Rectal smooth muscle tissue (tissue), 1 donor: Measurements from ENCODE around the gene SEPTIN14.
"Not testable (repeated sequence)": the region's sequence is repeated elsewhere in the genome, so short reads cannot be mapped to it uniquely, and the experiment has no call there.

Source experiments
- H3K27ac ChIP-seq: one replicate; pipeline ENCODE4 v1.7.0; 2013; ENCODE audit warnings: low read depth, low read length, inconsistent platforms
- H3K27me3 ChIP-seq: one replicate; pipeline ENCODE4 v1.7.0; 2013; ENCODE audit warnings: low read length; ENCODE audit not compliant: control insufficient read depth, insufficient read depth
- H3K36me3 ChIP-seq: one replicate; pipeline ENCODE4 v1.7.0; 2013; ENCODE audit warnings: low read length; ENCODE audit not compliant: control insufficient read depth, insufficient read depth
- H3K4me1 ChIP-seq: one replicate; pipeline ENCODE4 v1.7.0; 2013; ENCODE audit warnings: low read length; ENCODE audit not compliant: control insufficient read depth, insufficient read depth
- H3K4me3 ChIP-seq: one replicate; pipeline ENCODE4 v1.7.0; 2013; ENCODE audit warnings: low read length
- H3K9ac ChIP-seq: one replicate; pipeline ENCODE4 v1.7.0; 2013; ENCODE audit warnings: low read length

The SEPTIN14 gene

DNA sequence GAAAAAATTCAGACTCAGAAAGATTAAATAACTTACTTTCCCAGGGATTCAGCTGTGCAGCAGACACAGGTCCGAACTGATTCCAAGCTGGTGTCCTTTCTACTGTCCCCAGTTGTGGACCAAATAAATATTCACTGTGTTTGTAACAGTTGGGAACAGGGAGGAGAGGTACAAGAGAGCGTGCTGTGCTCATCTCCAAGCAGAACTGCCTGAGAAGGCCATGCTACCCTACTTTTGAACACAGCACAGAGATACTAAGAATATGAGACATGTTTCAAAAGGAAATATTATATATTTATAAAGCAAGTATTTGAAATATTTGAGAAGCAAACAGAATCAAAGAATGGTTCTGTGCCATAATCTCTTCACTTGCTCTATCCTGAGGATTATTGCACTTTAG lies at the start of gene SEPTIN14:
SEPTIN14 (minus strand) TSS at position 101 of the 400 bp plus-strand sequence. CDS start 756 bp downstream, outside the sequence.
- not testable (repeated sequence) for H3K36me3 ChIP-seq, H3K27me3 ChIP-seq, H3K9ac ChIP-seq, H3K4me1 ChIP-seq, H3K4me3 ChIP-seq, H3K27ac ChIP-seq

DNA sequence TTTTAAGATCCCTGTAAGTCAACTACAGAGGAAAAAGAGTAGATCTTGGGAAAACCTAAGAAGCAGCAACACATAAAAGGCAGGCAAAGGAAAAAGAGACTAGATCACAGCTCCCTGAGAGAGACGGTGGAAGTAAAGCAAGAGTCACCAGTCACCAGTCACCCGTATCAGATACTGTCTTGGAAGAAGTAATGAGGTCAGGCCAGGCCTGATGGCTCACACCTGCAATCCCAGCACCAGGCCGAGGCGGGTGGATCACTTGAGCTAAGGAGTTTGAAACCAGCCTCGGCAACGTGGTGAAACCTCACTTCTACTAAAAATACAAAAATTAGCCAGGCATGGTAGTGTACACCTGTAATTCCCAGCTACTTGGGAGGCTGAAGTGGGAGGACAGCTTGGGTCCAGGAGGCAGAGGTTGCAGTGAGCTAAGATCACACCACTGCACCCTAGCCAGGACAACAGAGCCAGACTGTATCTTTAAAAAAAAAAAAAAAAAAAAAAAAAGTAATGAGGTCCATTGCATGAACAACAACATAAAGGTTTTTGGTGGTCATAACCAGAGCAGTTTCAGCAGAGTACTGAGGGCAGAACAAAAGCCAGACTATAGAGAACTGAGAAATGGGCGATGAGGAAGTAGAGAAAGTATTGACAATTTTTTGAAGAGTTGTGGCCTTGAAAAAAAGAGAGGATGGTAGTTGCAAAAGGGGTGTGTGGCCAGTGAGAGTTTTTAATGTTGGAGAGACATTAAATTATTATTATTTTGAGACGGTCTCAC lies 41.6 kb upstream of the SEPTIN14 start:
- H3K36me3 ChIP-seq = no peaks in the 10 kb centered on the region
- no peaks in the 10 kb centered on the region for H3K27me3 ChIP-seq
- no peak overlapping the region for H3K27ac ChIP-seq
- H3K9ac ChIP-seq = no peak overlapping the region
- H3K4me1 ChIP-seq = no peaks in the 10 kb centered on the region
- H3K4me3 ChIP-seq = no peak overlapping the region

DNA sequence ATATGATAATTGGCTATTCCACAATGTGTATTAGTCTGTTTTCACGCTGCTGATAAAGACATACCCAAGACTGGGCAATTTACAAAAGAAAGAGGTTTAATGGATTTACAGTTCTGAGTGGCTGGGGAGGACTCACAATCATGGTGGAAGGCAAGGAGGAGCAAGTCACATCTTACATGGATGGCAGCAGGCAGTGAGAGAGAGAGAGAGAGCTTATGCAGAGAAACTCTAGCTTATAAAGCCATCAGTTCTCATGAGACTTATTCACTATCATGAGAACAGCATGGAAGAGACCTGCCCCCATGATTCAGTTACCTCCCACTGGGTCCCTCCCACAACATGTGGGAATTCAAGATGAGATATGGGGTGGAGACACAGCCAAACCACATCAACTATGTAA lies 38.5 kb upstream of the SEPTIN14 start:
- H3K4me3 ChIP-seq, H3K36me3 ChIP-seq, H3K27me3 ChIP-seq, H3K9ac ChIP-seq, H3K27ac ChIP-seq, H3K4me1 ChIP-seq: not testable (repeated sequence)

DNA sequence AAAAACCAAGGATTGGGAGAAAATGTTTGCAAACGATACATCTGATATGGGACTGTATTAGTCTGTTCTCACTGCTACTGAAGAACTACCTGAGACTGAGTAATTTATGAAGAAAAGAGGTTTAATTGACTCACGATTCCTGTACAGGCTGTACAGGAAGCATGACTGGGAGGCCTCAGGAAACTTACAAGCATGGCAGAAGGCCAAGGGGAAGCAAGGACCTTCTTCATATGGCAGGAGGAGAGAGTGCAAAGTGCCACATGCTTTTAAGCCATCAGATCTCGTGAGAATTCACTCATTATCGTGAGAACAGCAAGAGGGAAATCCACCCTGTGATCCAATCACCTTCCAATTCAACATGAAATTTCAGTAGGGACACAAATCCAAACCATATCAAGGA lies 35.7 kb upstream of the SEPTIN14 start:
- H3K36me3 ChIP-seq = no peaks in the 10 kb centered on the region
- no peaks in the 10 kb centered on the region for H3K27me3 ChIP-seq
- no peak overlapping the region for H3K27ac ChIP-seq
- H3K4me3 ChIP-seq = no peak overlapping the region
- no peak overlapping the region for H3K9ac ChIP-seq
- no peaks in the 10 kb centered on the region for H3K4me1 ChIP-seq

DNA sequence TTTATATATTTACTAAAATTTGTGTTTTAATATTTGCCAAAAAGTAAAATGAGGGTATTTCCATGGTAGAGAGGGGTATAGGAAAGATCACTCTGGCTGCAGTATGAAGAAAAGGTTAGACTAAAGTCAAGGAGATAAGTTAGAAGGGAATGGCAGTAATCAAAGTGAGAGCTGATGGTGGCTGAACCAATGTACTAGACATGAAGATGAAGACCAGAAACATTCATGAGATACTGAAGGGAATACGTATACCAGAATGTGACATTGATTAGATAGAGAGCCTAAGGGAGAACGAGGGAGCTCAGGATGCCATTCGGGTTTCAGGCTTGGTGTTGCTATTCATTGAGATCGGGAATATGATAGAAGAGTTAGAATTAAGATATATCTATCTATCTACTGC lies 32.5 kb upstream of the SEPTIN14 start:
- no peak overlapping the region for H3K9ac ChIP-seq
- no peaks in the 10 kb centered on the region for H3K27me3 ChIP-seq
- H3K36me3 ChIP-seq = no peaks in the 10 kb centered on the region
- no peaks in the 10 kb centered on the region for H3K4me1 ChIP-seq
- no peak overlapping the region for H3K27ac ChIP-seq
- no peak overlapping the region for H3K4me3 ChIP-seq

DNA sequence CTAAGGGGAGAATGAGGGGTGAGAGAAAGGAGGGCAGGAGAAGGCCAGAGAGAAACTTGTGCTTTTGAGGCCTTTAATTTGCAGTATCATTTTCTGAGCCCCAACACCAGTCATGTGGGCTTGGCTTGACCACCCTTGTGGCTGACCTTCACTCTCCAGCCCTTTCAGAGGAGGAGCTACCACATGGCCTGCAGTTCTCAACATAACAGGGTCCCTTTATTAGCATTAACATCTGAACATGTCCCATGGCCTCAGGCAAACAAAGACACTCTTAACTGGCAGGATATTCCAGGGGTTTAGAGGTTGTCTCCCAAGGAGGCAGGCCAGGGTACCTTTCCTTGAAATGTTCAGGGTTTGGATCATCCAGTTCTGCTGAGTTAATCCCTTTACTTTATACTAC lies 31.4 kb upstream of the SEPTIN14 start:
- Histone ChIP-seq H3K4me1 (no peaks in the 10 kb centered on the region), H3K27ac (no peak overlapping the region), H3K9ac (no peak overlapping the region)

DNA sequence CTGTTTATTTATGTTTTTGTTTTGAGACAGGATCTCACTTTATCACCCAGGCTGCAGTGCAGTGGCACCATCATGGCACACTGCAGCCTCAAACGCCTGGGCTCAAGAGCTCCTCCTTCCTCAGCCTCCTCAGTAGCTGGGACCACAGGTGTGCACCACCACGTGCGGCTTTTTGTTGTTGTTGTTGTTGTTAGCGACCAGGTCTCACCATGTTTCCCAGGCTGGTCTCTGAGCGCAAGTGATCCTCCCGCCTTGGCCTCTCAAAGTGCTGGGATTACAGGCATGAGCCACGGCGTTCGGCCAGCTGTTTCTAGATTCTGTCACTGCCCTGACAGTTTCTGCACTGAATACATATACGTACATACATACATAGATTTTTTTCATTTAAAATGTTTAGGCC lies 25.8 kb upstream of the SEPTIN14 start:
- H3K4me3 ChIP-seq = peak overlapping the region; percentile 63
- not testable (repeated sequence) for H3K36me3 ChIP-seq, H3K4me1 ChIP-seq, H3K27me3 ChIP-seq, H3K27ac ChIP-seq, H3K9ac ChIP-seq

More for the DNA sequence above, 31.4 kb upstream of the SEPTIN14 start:
- H3K36me3 ChIP-seq = no peaks in the 10 kb centered on the region
- no peak overlapping the region for H3K4me3 ChIP-seq
- H3K27me3 ChIP-seq = no peaks in the 10 kb centered on the region

DNA sequence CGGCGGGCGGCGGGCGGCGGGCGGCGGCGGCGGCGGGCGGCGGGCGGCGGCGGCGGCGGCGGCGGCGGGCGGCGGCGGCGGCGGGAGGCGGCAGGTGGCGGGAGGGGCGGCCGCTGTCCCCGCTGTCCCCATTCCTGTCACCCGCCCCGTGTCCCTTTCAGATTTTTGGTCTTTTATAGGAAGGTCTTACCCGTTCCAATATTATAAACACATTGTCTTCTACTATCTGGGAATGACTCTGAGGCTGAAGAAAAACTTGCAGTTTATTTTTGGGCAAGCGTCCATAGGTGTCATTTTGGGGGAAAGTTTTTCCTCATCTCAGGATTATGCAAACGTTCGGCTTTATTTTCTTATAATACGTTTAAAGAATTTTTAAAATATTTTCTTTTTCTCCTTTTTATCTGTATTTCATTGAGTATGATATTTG lies 25.3 kb upstream of the SEPTIN14 start:
- Histone ChIP-seq H3K4me3 (peak overlapping the region; percentile 63), H3K9ac (peak overlapping the region; percentile 49), H3K4me1 (no peaks in the 10 kb centered on the region), H3K27me3 (no peaks in the 10 kb centered on the region), H3K36me3 (no peaks in the 10 kb centered on the region), H3K27ac (peak overlapping the region; percentile 45)

DNA sequence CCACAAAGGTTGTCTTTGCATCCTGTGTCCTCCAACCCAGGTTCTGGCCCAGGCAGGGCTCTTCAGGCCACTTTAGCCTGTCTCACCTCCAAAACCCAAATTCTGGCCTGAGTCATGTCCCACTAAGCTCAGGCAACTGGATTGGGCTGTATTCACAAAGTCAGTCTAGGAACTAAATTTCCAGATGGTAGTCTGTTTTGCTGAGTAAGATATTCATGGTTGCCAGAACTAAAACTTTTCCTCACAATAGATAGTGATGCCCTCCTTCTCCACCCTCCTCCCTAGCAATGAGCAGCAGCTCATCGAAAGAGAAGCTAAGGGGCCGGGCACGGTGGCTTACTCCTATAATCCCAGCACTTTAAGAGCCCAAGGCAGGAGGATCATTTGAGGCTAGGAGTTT lies 21.8 kb upstream of the SEPTIN14 start:
- H3K4me1 ChIP-seq = no peaks in the 10 kb centered on the region
- no peaks in the 10 kb centered on the region for H3K27me3 ChIP-seq
- no peak overlapping the region for H3K9ac ChIP-seq
- H3K27ac ChIP-seq = no peak overlapping the region
- H3K4me3 ChIP-seq = no peak overlapping the region
- H3K36me3 ChIP-seq = no peaks in the 10 kb centered on the region

DNA sequence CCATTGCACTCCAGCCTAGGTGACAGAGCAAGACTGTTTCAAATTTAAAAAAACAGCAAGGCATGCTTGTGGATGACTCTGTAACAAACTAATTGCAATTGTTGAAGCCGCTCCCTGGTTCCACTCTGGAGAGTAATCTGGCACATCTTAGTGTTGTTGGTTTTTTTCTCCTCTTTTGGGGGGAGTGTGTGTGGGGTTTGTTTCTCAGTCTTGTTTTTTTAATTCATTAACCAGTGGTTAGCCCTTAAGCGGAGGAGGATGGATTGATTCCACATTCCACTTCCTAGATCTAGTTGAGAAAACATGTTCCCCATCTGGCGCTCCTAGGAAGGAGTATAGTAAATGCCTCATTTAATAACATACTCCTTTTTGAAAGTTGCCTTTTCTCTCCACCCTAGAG lies 16.1 kb upstream of the SEPTIN14 start:
- Histone ChIP-seq H3K4me3 (no peak overlapping the region), H3K9ac (no peak overlapping the region), H3K27me3 (no peaks in the 10 kb centered on the region), H3K4me1 (no peaks in the 10 kb centered on the region), H3K27ac (no peak overlapping the region), H3K36me3 (no peaks in the 10 kb centered on the region)

DNA sequence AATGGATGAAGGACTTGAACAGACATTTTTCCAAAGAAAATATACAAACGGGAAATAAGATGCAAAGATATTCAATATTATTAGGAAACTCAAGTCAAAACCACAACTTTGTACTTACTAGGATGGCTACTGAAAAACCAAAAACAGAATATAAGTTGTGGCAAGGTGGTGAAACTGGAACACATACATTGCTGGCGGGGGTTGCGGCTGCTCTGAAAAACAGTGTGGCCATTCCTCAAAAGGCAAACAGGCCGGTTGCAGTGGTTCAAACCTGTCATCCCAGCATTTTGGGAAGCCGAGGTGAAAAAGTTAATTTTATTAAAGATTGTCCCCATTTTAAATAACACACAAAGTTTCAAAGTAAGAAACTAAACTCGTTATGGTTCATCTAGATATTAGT lies 14.8 kb upstream of the SEPTIN14 start:
- Histone ChIP-seq H3K36me3 (no peaks in the 10 kb centered on the region), H3K9ac (no peak overlapping the region), H3K4me3 (no peak overlapping the region), H3K4me1 (no peaks in the 10 kb centered on the region), H3K27me3 (no peaks in the 10 kb centered on the region), H3K27ac (no peak overlapping the region)

DNA sequence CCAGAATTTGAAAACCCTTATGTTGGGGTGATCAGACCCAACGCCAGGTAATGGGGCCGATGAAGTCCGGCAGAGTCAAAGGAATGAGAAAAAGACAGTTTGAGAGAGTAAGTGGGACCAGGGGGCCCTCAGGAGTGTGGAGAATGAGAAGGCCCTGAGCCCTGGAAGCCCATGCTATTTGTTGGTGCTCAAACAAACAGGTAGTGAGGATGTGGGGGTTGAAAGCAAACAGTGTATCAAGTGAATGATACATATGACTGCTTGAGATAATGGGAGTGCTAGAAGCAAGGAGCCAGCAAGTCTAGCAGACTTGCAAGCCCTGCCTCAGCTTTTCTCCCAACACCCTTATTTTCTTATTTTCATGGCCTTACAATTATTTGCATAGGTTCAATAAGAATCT lies 11.2 kb upstream of the SEPTIN14 start:
- Histone ChIP-seq H3K27ac (no peak overlapping the region), H3K4me1 (no peaks in the 10 kb centered on the region), H3K4me3 (no peak overlapping the region), H3K9ac (no peak overlapping the region), H3K36me3 (no peaks in the 10 kb centered on the region), H3K27me3 (no peaks in the 10 kb centered on the region)

DNA sequence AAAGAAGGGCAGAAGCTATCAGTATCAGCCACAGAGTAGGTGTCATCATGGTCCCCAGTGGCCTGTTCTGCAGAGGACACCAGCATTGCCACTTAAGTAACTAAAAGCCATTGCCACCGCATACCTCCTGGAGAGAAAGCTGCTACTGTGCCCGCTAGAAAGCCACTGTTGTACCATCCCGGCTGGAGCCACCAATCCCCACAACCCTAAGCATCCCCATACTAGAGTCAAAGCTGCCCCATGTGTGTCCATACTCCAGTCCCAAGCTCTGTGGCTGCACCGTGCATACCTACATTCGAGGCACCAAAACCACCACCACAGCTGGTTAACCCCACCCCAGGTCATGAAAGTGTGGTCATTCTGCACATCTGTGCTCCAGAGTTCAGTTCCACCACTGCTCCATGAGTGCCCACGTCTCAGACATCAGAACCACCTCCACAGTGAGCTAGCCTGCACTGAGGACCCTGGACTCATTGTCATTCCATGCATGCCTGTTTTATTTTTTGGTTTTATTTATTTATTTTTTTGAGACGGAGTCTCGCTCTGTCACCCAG lies 9.5 kb upstream of the SEPTIN14 start:
- Histone ChIP-seq H3K27ac (no peak overlapping the region), H3K36me3 (no peaks in the 10 kb centered on the region), H3K27me3 (no peaks in the 10 kb centered on the region), H3K9ac (no peak overlapping the region), H3K4me1 (no peaks in the 10 kb centered on the region), H3K4me3 (no peak overlapping the region)
